GM10248 (cell line): ENCODE data around the gene STOM.

Experiments
- CTCF ChIA-PET: fragments of 300-600 bp; sonication (Branson Sonifier 250); formaldehyde crosslinking; extraction: SDS; loops from one replicate; lab custom pipeline; 2021; ENCODE audit warnings: antibody characterized with exemption; lab: Yijun Ruan, JAX
- POLR2A ChIA-PET: fragments of 350-650 bp; sonication (Branson Sonifier 250); formaldehyde crosslinking; extraction: SDS; loops from one replicate; lab custom pipeline; 2020; ENCODE audit warnings: antibody characterized with exemption; lab: Yijun Ruan, JAX
- DNase-seq: peaks from one replicate; pipeline ENCODE4 v3.0.0; 2012; ENCODE audit errors: extremely low spot score
- CTCF ChIP-seq: IDR thresholded peaks from 2 replicates; pipeline ENCODE4 v1.5.1; 2012; ENCODE audit warnings: mild to moderate bottlenecking, low read depth; ENCODE audit errors: extremely low read depth, missing control alignments, control extremely low read depth

The STOM gene

GRCh38 chr9:121299467-121300282, 70.4 kb downstream of the STOM start:
- DNase-seq, result peak; percentile 56
- no peak for TF ChIP-seq CTCF
- POLR2A ChIA-PET, result no interaction called here
- CTCF ChIA-PET, result interaction anchor here (0.7 to 4.2 kb wide), 7 partner anchors 18 to 544 kb away, joined by 3 to 23 read pairs (median 4); no protein-coding TSS in a partner anchor

- ChIA-PET CTCF (interaction anchor here (0.8 to 4.2 kb wide), 6 partner anchors 20 to 544 kb away, joined by 3 to 23 read pairs (median 4); no protein-coding TSS in a partner anchor), POLR2A (no interaction called here)
- no peak for DNase-seq
- no peak for TF ChIP-seq CTCF
Observed at GRCh38 chr9:121298689-121299466, 71.2 kb downstream of the STOM start.

- no peak for TF ChIP-seq CTCF
- DNase-seq, result no peak
- CTCF ChIA-PET, result interaction anchor here (1.0 to 4.2 kb wide), 6 partner anchors 16 to 101 kb away, joined by 3 to 23 read pairs (median 4); no protein-coding TSS in a partner anchor
- POLR2A ChIA-PET, result no interaction called here
Observed at GRCh38 chr9:121298016-121298538, 72.0 kb downstream of the STOM start.

GRCh38 chr9:121297389-121297788, 72.7 kb downstream of the STOM start:
- no peak for TF ChIP-seq CTCF
- ChIA-PET CTCF (interaction anchor here (1.2 to 4.2 kb wide), 4 partner anchors 16 to 82 kb away, joined by 3 to 23 read pairs (median 7); no protein-coding TSS in a partner anchor), POLR2A (no interaction called here)
- DNase-seq, result no peak

- no peak for DNase-seq
- CTCF ChIA-PET, result interaction anchor here (1.0 to 4.2 kb wide), 4 partner anchors 12 to 24 kb away, joined by 3 to 23 read pairs (median 6); no protein-coding TSS in a partner anchor
- TF ChIP-seq CTCF, result no peak
- POLR2A ChIA-PET, result no interaction called here
Observed at GRCh38 chr9:121296213-121297127, 73.6 kb downstream of the STOM start.
